Adrenal gland (tissue), 12 donors: ENCODE data around the gene SRPK2. TPM values are rescaled to one million over a fixed set of nuclear protein-coding genes. Genes with fewer than 3 reads are reported as not detected.

ENCODE experiments used
- DNase-seq, 7 donors: peaks; one replicate each; pipeline ENCODE4 v3.0.0-alpha.2; 2019 to 2020
- H3K27ac ChIP-seq, 5 donors: fragments of 200-600 bp; sonication (generic) in 4 of 5; 1 replicate in 3 of 5; 2 replicates in 2 of 5; pipeline versions ENCODE4 v1.5.1 to v1.8.0; 2016 to 2020; ENCODE audit warnings: mild to moderate bottlenecking in 1 of 5
- H3K27me3 ChIP-seq: fragments of 200-600 bp; 2 replicates; pipeline ENCODE4 v1.8.0; 2021
- H3K36me3 ChIP-seq, 2 donors: fragments of 200-600 bp; replicated peaks in 1 of 2; 1 replicate in 1 of 2; 2 replicates in 1 of 2; pipeline versions ENCODE4 v1.5.1 to v1.8.0; 2018 to 2022
- H3K4me1 ChIP-seq, 2 donors: fragments of 200-600 bp; replicated peaks in 1 of 2; 1 replicate in 1 of 2; 2 replicates in 1 of 2; pipeline versions ENCODE4 v1.5.1 to v1.8.0; 2018 to 2021
- H3K4me3 ChIP-seq, 4 donors: fragments of 200-600 bp; sonication (generic) in 3 of 4; one replicate each; pipeline ENCODE4 v1.5.1; 2016 to 2018
- H3K9me3 ChIP-seq, 3 donors: fragments of 200-600 bp; sonication (generic) in 1 of 3; replicated peaks in 1 of 3; 1 replicate in 2 of 3; 2 replicates in 1 of 3; pipeline versions ENCODE4 v1.5.1 to v1.8.0; 2016 to 2021
- POLR2A ChIP-seq, 2 donors: fragments of 450-650 bp; IDR thresholded peaks; one replicate each; pipeline ENCODE4 v1.6.1; 2017; ENCODE audit warnings: antibody characterized with exemption in 2 of 2, mild to moderate bottlenecking in 2 of 2, moderate library complexity in 1 of 2
- WGBS, 4 donors: extraction: QIAGEN DNeasy Blood & Tissue Kit in 2 of 4; methylation state at CpG; one replicate each; pipeline versions ENCODE4 v1.1.5 to v1.1.7; 2013 to 2017; 5-methylcytosine and 5-hydroxymethylcytosine counted together
- intact Hi-C, 2 donors: fragments of 100-400 bp; cut with DNase I; formaldehyde crosslinking; loops; one replicate each; pipeline versions ENCODE4 v1.14.1 to v1.15.0; 2022 to 2023
- polyA plus RNA-seq, 3 donors: library from polyadenylated mRNA; stranded (reverse); fragments of 200-250 nt in 2 of 3; fragments of 350-450 nt in 1 of 3; fragmentation: Illumina TruSeq in 1 of 3; extraction: RNeasy Lipid Tissue Mini Kit (QIAGEN cat#74804) in 1 of 3; gene quantifications; one replicate each; pipeline ENCODE4 v1.2.3, GENCODE V29; 2013 to 2014
- total RNA-seq, 9 donors: library from RNA; depleted of rRNA in 4 of 9; stranded (reverse); fragments of >200 nt in 4 of 9; fragments of 120-200 nt in 1 of 9; fragmentation: NEBNext Ultra II Directional in 1 of 9; extraction: Animal tissue kit (Norgen Biotek cat#: 25700) in 1 of 9; gene quantifications; one replicate each; pipeline versions ENCODE4 v1.1.0 to v1.2.4, GENCODE V29; 2013 to 2023
- TF ChIP-seq, protein P1 (sequence below), 6 experiments: fragments of 450-650 bp in 4 of 6; fragments of 200-600 bp in 2 of 6; sonication (generic) in 1 of 6; IDR thresholded peaks; 1 replicate in 5 of 6; 2 replicates in 1 of 6; pipeline versions ENCODE4 v1.5.1 to v1.8.0; 2016 to 2021; ENCODE audit warnings: antibody characterized with exemption in 6 of 6, mild to moderate bottlenecking in 2 of 6, moderate library complexity in 1 of 6
- donor health status: healthy with polysubstance abuse.
- donor health status: Bipolar disorder and iron deficiency.
- donor health status: DM: yes; HTN: yes; CAD: no.
- donor health status: DM: no; HTN: no; CAD: no.
- donor health status: DM: no; HTN: no; CAD: no.
- donor health status: DM: yes; HTN: yes; CAD: no.

SRPK2 gene
- total and polyA plus RNA-seq, 12 donors: 7.3 to 64.7 (median 36.6) TPM

DNA sequence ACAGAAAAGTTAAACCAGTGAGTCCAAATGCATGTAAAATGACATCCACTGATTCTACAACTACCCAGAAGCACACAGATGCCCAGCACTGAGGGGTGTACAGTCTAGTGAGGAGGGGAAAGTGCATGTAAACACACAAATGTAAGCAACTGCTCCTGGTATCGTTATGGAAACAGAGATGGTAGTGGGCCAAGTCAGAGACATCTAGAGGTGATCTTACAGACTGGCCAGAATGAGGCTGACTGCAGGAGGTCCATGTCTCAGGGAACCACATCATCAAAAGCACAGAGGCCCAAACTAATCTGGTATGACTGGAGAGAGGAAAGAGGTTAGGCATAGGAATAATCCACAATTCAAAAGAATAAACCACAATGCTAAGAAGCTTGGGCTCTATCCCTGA lies 176.5 kb downstream of the SRPK2 start:
- intact Hi-C loops: no loop called here
- TF ChIP-seq, protein P1, sequence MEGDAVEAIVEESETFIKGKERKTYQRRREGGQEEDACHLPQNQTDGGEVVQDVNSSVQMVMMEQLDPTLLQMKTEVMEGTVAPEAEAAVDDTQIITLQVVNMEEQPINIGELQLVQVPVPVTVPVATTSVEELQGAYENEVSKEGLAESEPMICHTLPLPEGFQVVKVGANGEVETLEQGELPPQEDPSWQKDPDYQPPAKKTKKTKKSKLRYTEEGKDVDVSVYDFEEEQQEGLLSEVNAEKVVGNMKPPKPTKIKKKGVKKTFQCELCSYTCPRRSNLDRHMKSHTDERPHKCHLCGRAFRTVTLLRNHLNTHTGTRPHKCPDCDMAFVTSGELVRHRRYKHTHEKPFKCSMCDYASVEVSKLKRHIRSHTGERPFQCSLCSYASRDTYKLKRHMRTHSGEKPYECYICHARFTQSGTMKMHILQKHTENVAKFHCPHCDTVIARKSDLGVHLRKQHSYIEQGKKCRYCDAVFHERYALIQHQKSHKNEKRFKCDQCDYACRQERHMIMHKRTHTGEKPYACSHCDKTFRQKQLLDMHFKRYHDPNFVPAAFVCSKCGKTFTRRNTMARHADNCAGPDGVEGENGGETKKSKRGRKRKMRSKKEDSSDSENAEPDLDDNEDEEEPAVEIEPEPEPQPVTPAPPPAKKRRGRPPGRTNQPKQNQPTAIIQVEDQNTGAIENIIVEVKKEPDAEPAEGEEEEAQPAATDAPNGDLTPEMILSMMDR (IDR thresholded peaks at IDR 0.05): no peak
- TF ChIP-seq POLR2A (IDR thresholded peaks at IDR 0.05): no peak
- DNase-seq: no peak
- Histone ChIP-seq H3K27me3 (no peaks in the 10 kb centered on the region), H3K4me1 (peaks cover 0 to 17% of the 10 kb centered on the region in 2 donors), H3K4me3 (no peak overlapping the region), H3K9me3 (no peaks in the 10 kb centered on the region), H3K36me3 (no peaks in the 10 kb centered on the region), H3K27ac (no peak overlapping the region)
- 91 to 100% (median 94%) methylated on average over 1 of the region's 1 CpG for WGBS, 4 donors

DNA sequence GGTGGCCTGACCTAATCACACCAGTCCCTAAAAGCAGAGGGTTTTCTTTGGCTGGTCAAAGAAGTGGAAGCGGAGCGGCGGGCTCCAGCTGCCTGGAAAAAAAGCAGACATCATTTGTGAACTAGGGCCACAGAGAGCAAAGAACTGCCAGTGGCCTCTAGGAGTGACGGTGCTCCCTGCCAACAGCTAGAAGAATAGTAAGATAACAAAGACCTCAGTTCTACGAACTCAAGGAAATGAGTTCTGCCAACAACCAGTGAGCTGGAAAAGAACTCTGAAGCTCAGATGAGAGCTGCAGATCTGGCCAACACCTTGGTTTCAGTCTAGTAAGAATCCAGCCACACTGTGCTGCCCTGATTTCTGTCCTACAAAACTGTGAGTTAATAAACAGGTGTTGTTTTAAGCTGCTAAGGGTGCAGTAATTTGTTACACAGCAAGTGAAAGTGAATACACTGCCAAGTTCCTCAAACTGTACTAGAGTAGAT lies 178.0 kb downstream of the SRPK2 start:
- Histone ChIP-seq H3K9me3 (no peaks in the 10 kb centered on the region), H3K4me3 (no peak overlapping the region), H3K27ac (peak overlapping the region in 1 of 5 donors; percentile 17), H3K36me3 (no peaks in the 10 kb centered on the region), H3K4me1 (peaks cover 0 to 17% of the 10 kb centered on the region in 2 donors), H3K27me3 (no peaks in the 10 kb centered on the region)
- TF ChIP-seq, protein P1 (IDR thresholded peaks at IDR 0.05): peak in 1 of 6 experiments; percentile 21
- TF ChIP-seq POLR2A (IDR thresholded peaks at IDR 0.05): no peak
- peak in 6 of 7 donors; percentile 30 to 75 (median 61) for DNase-seq
- intact Hi-C loops: no loop called here
- 46 to 52% (median 49%) methylated on average over 5 of the region's 5 CpGs for WGBS, 4 donors

GRCh38 chr7:105209870-105210269 lies 178.9 kb downstream of the SRPK2 start:
- Histone ChIP-seq H3K27ac (peak overlapping the region in 1 of 5 donors; percentile 17), H3K9me3 (no peaks in the 10 kb centered on the region), H3K4me3 (no peak overlapping the region), H3K27me3 (no peaks in the 10 kb centered on the region), H3K4me1 (peaks cover 0 to 17% of the 10 kb centered on the region in 2 donors), H3K36me3 (no peaks in the 10 kb centered on the region)
- 53 to 66% (median 60%) methylated on average over 3 of the region's 3 CpGs for WGBS, 4 donors
- DNase-seq: no peak
- TF ChIP-seq, protein P1 (IDR thresholded peaks at IDR 0.05): no peak
- no peak for TF ChIP-seq POLR2A (IDR thresholded peaks at IDR 0.05)
- intact Hi-C loops: no loop called here

- TF ChIP-seq, protein P1 (IDR thresholded peaks at IDR 0.05): no peak
- no peak for TF ChIP-seq POLR2A (IDR thresholded peaks at IDR 0.05)
- intact Hi-C loops: no loop called here
- H3K9me3 ChIP-seq: no peaks in the 10 kb centered on the region
- H3K27me3 ChIP-seq: no peaks in the 10 kb centered on the region
- WGBS, 4 donors: 86 to 100% (median 99%) methylated on average over 1 of the region's 1 CpG
- H3K36me3 ChIP-seq: no peaks in the 10 kb centered on the region
- no peak overlapping the region for H3K4me3 ChIP-seq
- H3K27ac ChIP-seq: no peak overlapping the region
- peaks cover 0 to 17% of the 10 kb centered on the region in 2 donors for H3K4me1 ChIP-seq
- no peak for DNase-seq
Observed at GRCh38 chr7:105209433-105209832, 179.3 kb downstream of the SRPK2 start.
